HEK293 (cell line): Measurements from ENCODE around the gene PRDM9.

Experiments used
- CTCF ChIA-PET: fragments of 350-600 bp; formaldehyde crosslinking; extraction: SDS; loops from one replicate; lab custom pipeline; 2021; ENCODE audit warnings: antibody characterized with exemption; lab: Yijun Ruan, JAX
- POLR2A ChIA-PET: fragments of 300-600 bp; formaldehyde crosslinking; extraction: SDS; loops from one replicate; lab custom pipeline; 2020; ENCODE audit warnings: antibody characterized with exemption, inconsistent platforms; lab: Yijun Ruan, JAX
- H3K27ac ChIP-seq: fragments of 200-500 bp; sonication (Bioruptor generic); 2 replicates; pipeline ENCODE4 v1.5.1; 2014; ENCODE audit warnings: low read depth, low read length, control low read depth, inconsistent platforms; ENCODE audit errors: extremely low read depth
- H3K36me3 ChIP-seq, 2 experiments: fragments of 200-500 bp in 1 of 2; sonication (Bioruptor generic) in 1 of 2; 1 replicate in 1 of 2; 2 replicates in 1 of 2; pipeline ENCODE4 v1.5.1; 2014 to 2017; ENCODE audit warnings: inconsistent platforms in 2 of 2, low read length in 2 of 2; ENCODE audit not compliant: control insufficient read depth in 2 of 2, insufficient read depth in 1 of 2
- H3K4me1 ChIP-seq: fragments of 200-500 bp; sonication (Bioruptor generic); 2 replicates; pipeline ENCODE4 v1.5.1; 2014; ENCODE audit warnings: mild to moderate bottlenecking, low read length, inconsistent platforms; ENCODE audit not compliant: control insufficient read depth, insufficient read depth
- H3K4me3 ChIP-seq: 2 replicates; pipeline ENCODE4 v1.5.1; 2011; ENCODE audit warnings: low read depth, mild to moderate bottlenecking, control low read depth, low read length, moderate library complexity
- H3K9me3 ChIP-seq: fragments of 200-500 bp; sonication (Bioruptor generic); 2 replicates; pipeline ENCODE4 v1.5.1; 2014; ENCODE audit warnings: low read depth, low read length, inconsistent platforms; ENCODE audit not compliant: control insufficient read depth, insufficient read depth
- BCL11B ChIP-seq: fragments of 450-650 bp; formaldehyde crosslinking; IDR thresholded peaks from 2 replicates; pipeline ENCODE4 v1.5.1; 2016; ENCODE audit warnings: low read depth, missing biosample characterization, missing genetic modification characterization
- BCL6B ChIP-seq: fragments of 450-650 bp; formaldehyde crosslinking; IDR thresholded peaks from 2 replicates; pipeline ENCODE4 v1.5.1; 2017; ENCODE audit warnings: missing biosample characterization, missing genetic modification characterization
- KLF10 ChIP-seq: fragments of 450-650 bp; IDR thresholded peaks from 2 replicates; pipeline ENCODE4 v1.5.1; 2018; ENCODE audit warnings: missing biosample characterization, mild to moderate bottlenecking, missing genetic modification characterization
- PATZ1 ChIP-seq: fragments of 450-650 bp; formaldehyde crosslinking; IDR thresholded peaks from 2 replicates; pipeline ENCODE4 v1.5.1; 2016; ENCODE audit warnings: missing biosample characterization, missing genetic modification characterization
- ZBTB21 ChIP-seq: fragments of 450-650 bp; formaldehyde crosslinking; IDR thresholded peaks from 2 replicates; pipeline ENCODE4 v1.5.1; 2017; ENCODE audit warnings: missing biosample characterization, missing genetic modification characterization
- ZBTB8A ChIP-seq: fragments of 450-650 bp; formaldehyde crosslinking; IDR thresholded peaks from 2 replicates; pipeline ENCODE4 v1.5.1; 2016; ENCODE audit warnings: missing biosample characterization, missing genetic modification characterization
- ZFP69B ChIP-seq: fragments of 450-650 bp; formaldehyde crosslinking; IDR thresholded peaks from 2 replicates; pipeline ENCODE4 v1.5.1; 2016; ENCODE audit warnings: missing biosample characterization, missing genetic modification characterization
- ZNF138 ChIP-seq: fragments of 450-650 bp; formaldehyde crosslinking; IDR thresholded peaks from 2 replicates; pipeline ENCODE4 v1.5.1; 2016; ENCODE audit warnings: missing biosample characterization, missing genetic modification characterization, borderline replicate concordance
- ZNF211 ChIP-seq: fragments of 450-650 bp; formaldehyde crosslinking; IDR thresholded peaks from 2 replicates; pipeline ENCODE4 v1.5.1; 2016; ENCODE audit warnings: low read depth, missing biosample characterization, missing genetic modification characterization
- ZNF223 ChIP-seq: fragments of 450-650 bp; formaldehyde crosslinking; IDR thresholded peaks from 2 replicates; pipeline ENCODE4 v1.5.1; 2016; ENCODE audit warnings: missing biosample characterization, missing genetic modification characterization
- ZNF24 ChIP-seq: fragments of 450-650 bp; formaldehyde crosslinking; IDR thresholded peaks from 2 replicates; pipeline ENCODE4 v1.5.1; 2016; ENCODE audit warnings: missing biosample characterization, missing genetic modification characterization
- ZNF248 ChIP-seq: fragments of 450-650 bp; formaldehyde crosslinking; IDR thresholded peaks from 2 replicates; pipeline ENCODE4 v1.5.1; 2017; ENCODE audit warnings: missing biosample characterization, missing genetic modification characterization
- ZNF280D ChIP-seq: fragments of 450-650 bp; formaldehyde crosslinking; IDR thresholded peaks from 2 replicates; pipeline ENCODE4 v1.5.1; 2016; ENCODE audit warnings: missing biosample characterization, missing genetic modification characterization
- ZNF292 ChIP-seq: fragments of 450-650 bp; formaldehyde crosslinking; IDR thresholded peaks from 2 replicates; pipeline ENCODE4 v1.5.1; 2016; ENCODE audit warnings: low read depth, missing biosample characterization, missing genetic modification characterization, borderline replicate concordance
- ZNF302 ChIP-seq: fragments of 450-650 bp; formaldehyde crosslinking; IDR thresholded peaks from 2 replicates; pipeline ENCODE4 v1.5.1; 2016; ENCODE audit warnings: missing biosample characterization, missing genetic modification characterization, low read depth
- ZNF311 ChIP-seq: fragments of 450-650 bp; formaldehyde crosslinking; IDR thresholded peaks from 2 replicates; pipeline ENCODE4 v1.5.1; 2017; ENCODE audit warnings: missing biosample characterization, missing genetic modification characterization, borderline replicate concordance
- ZNF366 ChIP-seq: fragments of 450-650 bp; formaldehyde crosslinking; conservative IDR thresholded peaks from 2 replicates; pipeline ENCODE4 v1.5.1; 2016; ENCODE audit warnings: missing biosample characterization, missing genetic modification characterization
- ZNF530 ChIP-seq: fragments of 450-650 bp; formaldehyde crosslinking; IDR thresholded peaks from 2 replicates; pipeline ENCODE4 v1.5.1; 2016; ENCODE audit warnings: low read depth, missing biosample characterization, missing genetic modification characterization
- ZNF624 ChIP-seq: fragments of 450-650 bp; formaldehyde crosslinking; IDR thresholded peaks from 2 replicates; pipeline ENCODE4 v1.5.1; 2017; ENCODE audit warnings: missing biosample characterization, missing genetic modification characterization
- ZNF658 ChIP-seq: fragments of 450-650 bp; formaldehyde crosslinking; IDR thresholded peaks from 2 replicates; pipeline ENCODE4; 2016; ENCODE audit warnings: missing biosample characterization, missing genetic modification characterization
- ZNF692 ChIP-seq: fragments of 450-650 bp; formaldehyde crosslinking; IDR thresholded peaks from 2 replicates; pipeline ENCODE4 v1.5.1; 2016; ENCODE audit warnings: missing biosample characterization, missing genetic modification characterization
- ZNF792 ChIP-seq: fragments of 450-650 bp; formaldehyde crosslinking; IDR thresholded peaks from 2 replicates; pipeline ENCODE4 v1.5.1; 2016; ENCODE audit warnings: missing biosample characterization, missing genetic modification characterization
- ZNF830 ChIP-seq: fragments of 450-650 bp; IDR thresholded peaks from 2 replicates; pipeline ENCODE4 v1.5.0; 2018; ENCODE audit warnings: missing biosample characterization, missing genetic modification characterization, low read depth, mild to moderate bottlenecking, moderate library complexity
- ZXDB ChIP-seq: fragments of 450-650 bp; formaldehyde crosslinking; IDR thresholded peaks from 2 replicates; pipeline ENCODE4 v1.5.1; 2016; ENCODE audit warnings: missing biosample characterization, missing genetic modification characterization

Gene PRDM9

GRCh38 chr5:23457780-23458179 is 49.6 kb upstream of the PRDM9 start (continued):
- TF ChIP-seq ZNF692 (tag by site-specific recombination) (no peak), ZNF24 (tag by site-specific recombination) (no peak), ZXDB (no peak), ZNF211 (tag by site-specific recombination) (no peak), BCL6B (tag by site-specific recombination) (no peak), ZNF248 (tag by site-specific recombination) (no peak), ZNF830 (no peak), ZNF302 (tag by site-specific recombination) (no peak)

- ChIA-PET POLR2A (no interaction called here), CTCF (no interaction called here)
- no peak overlapping the region for H3K4me3 ChIP-seq
- TF ChIP-seq ZNF624 = no peak
- no peak for TF ChIP-seq ZNF830
- no peak for TF ChIP-seq ZNF280D (tag by site-specific recombination)
- no peak for TF ChIP-seq ZNF658 (tag by site-specific recombination)
- no peak for TF ChIP-seq ZBTB8A
- no peaks in the 10 kb centered on the region for H3K4me1 ChIP-seq
- H3K36me3 ChIP-seq = no peaks in the 10 kb centered on the region
- H3K9me3 ChIP-seq = no peaks in the 10 kb centered on the region
- no peak overlapping the region for H3K27ac ChIP-seq
These were observed 48.2 kb upstream of the PRDM9 start for GRCh38 chr5:23459214-23459613.

GRCh38 chr5:23461576-23461975 is 45.8 kb upstream of the PRDM9 start:
- Histone ChIP-seq H3K4me1 (no peaks in the 10 kb centered on the region), H3K9me3 (no peaks in the 10 kb centered on the region; the same call in 1 of the 2 replicates), H3K4me3 (no peak overlapping the region), H3K36me3 (no peaks in the 10 kb centered on the region), H3K27ac (no peak overlapping the region)
- TF ChIP-seq ZNF792 (tag by site-specific recombination) (no peak), ZNF530 (tag by site-specific recombination) (no peak), ZNF366 (tag by site-specific recombination) (no peak), ZNF292 (no peak), ZNF223 (tag by site-specific recombination) (no peak), ZNF248 (tag by site-specific recombination) (no peak), BCL11B (tag by site-specific recombination) (no peak), ZFP69B (tag by site-specific recombination) (no peak), ZBTB21 (tag by site-specific recombination) (no peak), KLF10 (tag by site-specific recombination) (no peak), ZNF311 (tag by site-specific recombination) (no peak), ZNF830 (no peak), PATZ1 (tag by site-specific recombination) (no peak), ZNF138 (no peak)
- POLR2A ChIA-PET = no interaction called here
- CTCF ChIA-PET = interaction anchor here (0.6 to 1.1 kb wide), 2 partner anchors 129 to 406 kb away, joined by 3 to 4 read pairs; no protein-coding TSS in a partner anchor
